Stimulated activated CD8-positive, alpha-beta memory T cell treated with anti-CD3 and anti-CD28 coated beads, Interleukin-12 subunit alpha, Interleukin-12 subunit beta, amount 100 ng/mL, for 1 hour (primary cell): Measurements from ENCODE around the gene COBL.

Experiments used
- DNase-seq: peaks from one replicate; pipeline ENCODE4 v3.0.0-alpha.2; 2020; ENCODE audit warnings: low read depth

Gene COBL

DNA sequence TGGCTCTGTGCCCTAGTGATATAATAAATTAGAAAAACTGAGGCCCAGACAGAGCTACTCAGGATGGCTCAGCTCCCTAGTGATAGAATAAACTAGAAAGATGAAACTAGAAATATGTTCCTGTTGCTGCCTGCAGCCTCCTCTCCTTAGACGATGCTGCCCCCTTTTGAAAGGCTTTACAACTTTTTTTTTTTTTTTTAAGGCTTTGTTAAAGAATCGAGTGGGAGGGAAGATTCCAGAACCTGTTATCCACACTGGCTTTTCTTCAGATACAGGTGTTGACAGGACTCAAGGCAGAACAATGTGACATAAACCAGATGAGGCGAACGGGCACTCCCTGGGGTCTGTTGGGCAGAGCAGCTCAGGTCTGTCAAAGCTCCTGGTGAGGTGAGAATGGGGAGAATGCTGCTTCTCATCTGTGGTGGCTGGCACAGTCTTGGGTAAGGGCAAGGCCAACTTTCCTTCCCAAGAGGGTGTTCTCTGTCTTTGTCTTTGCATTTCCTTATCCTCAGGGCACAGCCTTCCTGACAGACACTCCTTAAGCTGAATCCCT is 175.1 kb downstream of the COBL start:
- DNase-seq: no peak

DNA sequence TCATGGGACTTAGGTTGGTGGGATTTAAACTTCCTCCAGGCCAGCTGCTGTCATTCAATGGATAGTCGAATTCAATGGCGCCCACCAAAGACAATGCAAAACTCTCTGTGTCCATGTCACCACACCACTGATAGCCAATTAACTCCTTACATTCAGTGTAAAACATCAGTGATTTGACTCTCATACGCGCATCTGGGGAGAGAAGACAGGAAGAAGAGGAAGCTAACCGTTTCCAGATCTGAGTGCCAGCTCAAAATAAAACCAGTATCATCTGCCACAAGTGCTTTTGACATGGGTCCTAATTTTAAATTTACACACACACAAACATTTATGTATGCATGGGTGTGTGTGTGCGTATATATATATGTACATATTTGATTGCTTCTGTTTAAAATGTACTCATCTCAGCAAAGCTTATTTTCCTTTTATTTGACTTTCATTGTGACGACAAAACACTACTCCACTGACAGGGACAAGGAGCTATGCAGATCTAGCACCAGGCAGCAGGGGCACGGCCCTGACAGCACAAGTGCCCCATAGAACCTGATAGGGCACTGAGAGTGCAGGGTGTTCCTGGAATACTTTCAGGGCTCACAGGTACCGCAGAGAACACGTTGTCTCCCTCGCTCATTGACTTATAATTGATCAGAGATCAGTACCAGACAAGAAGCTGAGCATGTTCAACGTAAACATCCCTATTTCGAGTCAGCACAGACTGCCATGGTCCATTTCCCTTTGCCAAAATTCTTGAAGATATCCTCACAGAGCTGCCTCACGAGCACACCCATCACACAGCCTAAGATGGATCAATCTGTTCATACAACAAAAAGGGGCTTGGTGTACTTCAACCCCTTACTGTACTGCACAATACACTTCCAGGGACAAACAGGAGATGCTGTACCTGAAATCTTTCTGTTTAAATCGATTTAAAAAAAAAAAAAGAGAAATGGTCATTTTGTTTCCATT is 176.1 kb downstream of the COBL start:
- no peak for DNase-seq

DNA sequence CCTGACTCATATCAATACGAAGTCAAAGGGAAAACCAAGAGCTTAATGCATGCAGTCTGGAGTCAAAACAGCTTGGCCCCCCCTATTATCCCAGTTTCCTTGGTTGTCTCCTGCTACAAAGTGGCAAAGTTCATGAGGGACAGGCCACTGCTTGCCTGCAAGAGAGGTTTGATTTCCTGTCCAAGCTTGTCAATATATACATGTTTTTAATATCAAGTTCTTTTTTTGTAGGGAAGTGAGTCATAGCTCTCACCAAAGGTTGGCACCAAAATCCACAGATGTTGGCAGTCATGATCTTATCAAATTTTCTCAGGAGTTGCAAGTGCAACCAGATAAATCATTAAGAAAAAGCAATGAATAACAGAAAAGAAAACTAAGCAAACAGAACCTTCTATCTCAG is 176.8 kb downstream of the COBL start:
- DNase-seq: no peak

DNA sequence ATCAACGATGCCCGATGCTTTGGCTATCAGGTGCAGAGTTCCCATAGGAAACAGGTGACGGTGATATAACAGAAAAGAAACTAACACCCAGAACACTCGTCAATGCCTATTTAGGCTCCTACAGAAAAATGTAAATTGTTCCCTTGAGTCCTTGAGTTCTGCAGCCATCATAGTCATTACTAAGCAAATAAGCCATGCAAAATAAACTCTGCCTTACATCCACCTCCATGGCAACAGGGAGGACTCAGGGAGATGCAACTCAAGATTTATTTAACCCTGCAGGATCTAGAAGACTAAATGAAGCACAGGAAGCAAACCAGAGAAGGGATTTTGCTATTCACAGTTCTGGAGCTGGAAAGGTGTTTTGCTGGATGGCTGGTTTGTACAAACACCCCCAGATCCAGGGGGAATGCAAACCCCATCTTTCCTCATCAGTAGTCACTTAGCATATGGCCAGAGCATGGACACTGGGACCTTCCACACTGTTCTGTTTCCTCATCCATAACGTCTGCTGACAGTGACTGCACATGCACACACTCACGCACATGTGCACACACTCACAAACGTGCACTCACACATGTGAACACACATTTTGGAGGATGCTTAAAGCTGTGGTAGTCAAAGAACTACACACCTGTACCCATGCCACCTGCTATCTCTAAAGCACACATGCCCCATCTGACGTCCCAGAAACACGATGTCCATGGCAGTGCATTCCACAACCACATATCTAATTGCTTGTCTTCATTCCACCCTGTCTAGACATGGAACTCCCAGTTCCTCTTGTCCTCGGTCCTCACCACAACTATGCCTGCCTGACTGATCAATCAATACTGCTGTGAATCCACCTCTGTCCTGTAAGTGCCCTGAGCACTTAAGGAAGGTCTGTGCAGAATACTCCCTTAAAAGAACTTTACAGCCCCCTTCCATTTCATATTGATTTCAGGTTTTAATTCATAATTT is 178.2 kb downstream of the COBL start:
- DNase-seq: no peak

DNA sequence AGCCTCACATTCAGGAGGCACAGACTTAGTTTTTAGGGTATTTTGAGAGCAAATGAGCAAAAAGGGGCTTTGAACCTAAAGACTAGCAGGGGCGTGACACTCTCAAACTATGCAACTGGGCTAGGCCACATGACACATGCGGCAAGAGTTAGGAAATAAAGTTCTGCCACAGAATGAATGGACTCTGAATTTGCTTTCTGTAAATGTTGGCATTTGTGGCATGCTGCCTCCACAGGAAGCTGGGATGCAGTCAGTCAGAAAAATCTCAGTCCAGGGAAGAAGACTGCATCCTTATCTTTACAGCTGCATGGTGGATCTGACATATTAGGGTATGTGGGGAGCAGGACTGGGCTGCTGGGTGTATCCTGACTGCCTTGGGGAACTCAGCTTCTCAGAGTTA is 181.0 kb downstream of the COBL start:
- no peak for DNase-seq

DNA sequence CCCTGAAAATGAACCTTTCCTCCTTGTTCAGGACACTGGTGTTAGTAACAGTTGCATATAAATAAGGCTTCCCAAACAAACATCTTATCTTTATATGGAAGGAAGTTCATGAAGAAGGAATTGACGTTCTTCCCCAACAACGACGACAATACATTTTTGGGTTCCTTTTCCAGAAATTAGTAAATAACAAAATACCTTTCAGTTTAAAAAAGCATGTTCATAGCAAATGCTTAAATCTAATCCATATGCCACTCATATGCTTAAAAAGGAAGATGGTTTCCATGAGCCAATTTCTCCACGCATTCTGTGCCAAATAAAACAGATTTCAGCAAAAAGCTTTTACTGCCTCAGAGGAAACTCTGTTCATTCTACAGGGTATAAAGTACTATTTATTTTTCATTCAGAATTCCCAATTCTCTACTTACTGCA is 182.6 kb downstream of the COBL start:
- no peak for DNase-seq

DNA sequence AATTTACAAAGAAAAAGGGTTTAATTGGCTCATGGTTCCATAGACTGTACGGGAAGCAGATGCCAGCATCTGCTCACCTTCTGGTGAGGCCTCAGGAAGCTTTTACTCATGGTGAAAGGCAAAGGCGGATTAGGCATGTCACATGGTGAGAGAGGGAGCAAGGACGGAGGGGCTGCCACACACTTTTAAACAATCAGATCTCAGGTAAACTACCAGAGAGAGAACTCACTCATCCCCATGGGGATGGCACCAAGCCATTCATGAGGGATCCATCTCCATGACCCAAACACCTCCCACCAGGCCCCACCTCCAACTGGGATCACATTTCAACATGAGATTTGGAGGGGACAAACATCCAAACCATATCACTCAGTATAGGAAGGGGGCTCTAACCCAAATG is 183.9 kb downstream of the COBL start:
- no peak for DNase-seq

DNA sequence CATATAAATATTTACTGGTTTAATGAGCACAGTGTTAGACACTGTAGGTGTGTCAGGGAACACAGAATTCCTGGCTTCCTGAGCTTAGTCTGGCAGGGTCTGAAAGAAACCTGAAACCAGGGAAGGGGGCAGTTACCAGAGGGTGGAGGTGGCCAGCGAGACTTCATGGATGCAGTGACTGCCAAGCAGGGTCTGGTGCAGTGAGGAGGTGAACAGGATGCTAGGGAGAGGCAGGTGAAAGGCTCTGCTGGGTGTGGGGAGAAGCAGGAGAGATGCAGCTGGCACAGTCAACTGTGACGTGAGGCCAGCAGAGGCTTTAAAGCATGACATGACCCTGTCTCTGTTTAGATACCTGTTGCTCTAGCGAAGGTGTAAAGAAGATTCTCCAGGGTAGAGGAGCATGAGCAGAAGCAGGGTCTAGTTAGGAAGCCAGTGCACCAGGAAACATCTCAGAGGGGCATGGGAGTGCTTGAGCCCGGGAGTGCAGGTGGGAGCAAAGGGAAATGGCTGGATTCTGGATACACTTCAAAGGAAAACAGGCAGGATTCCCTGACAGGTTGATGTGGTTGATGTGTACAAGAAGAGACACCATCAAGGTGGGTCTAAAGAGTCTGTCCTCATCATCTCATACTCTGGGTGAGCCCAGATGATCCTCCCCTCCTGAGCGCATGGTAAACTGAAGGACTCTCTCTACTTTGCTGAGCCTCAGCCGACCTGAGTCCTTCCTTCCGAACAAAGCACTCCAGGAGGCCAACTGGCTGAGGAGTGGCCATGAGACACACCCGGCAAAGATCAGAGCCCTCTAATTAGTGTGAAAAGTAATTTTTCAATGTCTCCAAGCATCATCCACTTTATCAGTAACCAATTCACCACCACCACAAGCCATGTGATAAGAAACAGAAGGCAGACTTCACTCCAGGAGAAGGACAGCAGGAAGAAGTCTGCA is 186.8 kb downstream of the COBL start:
- no peak for DNase-seq

DNA sequence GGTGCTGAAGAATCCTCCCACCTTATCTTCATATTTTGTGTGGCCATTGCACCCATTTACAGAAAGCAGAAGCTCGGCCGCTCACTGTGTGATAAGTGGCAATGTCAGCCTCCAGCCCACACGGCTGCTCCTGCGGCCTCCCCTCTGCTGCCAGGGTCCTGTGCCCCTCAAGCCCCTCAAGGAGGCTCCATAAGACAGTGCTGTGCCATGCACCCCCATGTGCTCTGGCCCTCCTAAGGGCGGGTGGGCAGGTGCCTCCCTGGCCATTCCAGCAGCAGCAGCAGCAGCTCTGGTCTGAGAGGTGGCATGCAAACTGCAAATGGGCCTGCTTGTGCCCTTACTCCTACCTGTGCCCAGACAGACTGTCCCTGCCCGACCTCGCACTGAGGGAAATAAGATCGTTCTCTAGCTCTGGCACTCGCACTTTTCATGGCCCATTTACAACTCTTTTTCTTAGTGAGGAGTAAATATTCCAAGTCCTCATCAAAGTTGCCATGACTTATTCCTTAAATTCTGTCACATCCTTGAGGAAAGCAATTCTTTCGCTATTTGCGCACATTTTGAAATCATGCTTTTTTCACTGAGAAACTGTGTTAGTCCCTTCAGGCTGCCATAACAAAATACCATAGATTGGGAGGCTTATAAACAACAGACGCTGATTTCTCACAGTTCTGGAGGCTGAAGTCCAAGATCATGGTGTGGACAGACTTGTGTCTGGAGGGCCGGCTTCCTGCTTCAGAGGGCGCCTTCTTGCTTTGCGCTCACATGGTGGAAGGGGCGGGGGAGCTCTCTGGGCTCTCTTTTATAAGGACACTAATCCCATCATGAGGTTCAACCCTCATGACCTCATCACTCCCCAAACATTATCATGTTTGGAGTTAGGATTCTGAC is 187.8 kb downstream of the COBL start:
- DNase-seq: no peak

DNA sequence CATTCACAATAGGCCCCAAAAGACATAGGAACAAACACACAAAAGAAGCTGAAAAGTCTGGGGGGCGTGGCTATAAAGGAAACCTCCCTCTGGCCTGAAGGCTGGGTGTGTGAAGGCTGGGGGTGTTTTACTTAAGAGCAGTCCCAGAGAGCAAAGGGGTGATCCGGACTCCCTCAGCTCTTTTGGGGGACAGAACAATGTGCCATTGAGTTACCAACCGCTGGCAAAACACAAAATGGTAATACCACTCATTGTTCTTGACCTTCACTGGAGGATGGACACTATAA is 189.0 kb downstream of the COBL start:
- DNase-seq: no peak

DNA sequence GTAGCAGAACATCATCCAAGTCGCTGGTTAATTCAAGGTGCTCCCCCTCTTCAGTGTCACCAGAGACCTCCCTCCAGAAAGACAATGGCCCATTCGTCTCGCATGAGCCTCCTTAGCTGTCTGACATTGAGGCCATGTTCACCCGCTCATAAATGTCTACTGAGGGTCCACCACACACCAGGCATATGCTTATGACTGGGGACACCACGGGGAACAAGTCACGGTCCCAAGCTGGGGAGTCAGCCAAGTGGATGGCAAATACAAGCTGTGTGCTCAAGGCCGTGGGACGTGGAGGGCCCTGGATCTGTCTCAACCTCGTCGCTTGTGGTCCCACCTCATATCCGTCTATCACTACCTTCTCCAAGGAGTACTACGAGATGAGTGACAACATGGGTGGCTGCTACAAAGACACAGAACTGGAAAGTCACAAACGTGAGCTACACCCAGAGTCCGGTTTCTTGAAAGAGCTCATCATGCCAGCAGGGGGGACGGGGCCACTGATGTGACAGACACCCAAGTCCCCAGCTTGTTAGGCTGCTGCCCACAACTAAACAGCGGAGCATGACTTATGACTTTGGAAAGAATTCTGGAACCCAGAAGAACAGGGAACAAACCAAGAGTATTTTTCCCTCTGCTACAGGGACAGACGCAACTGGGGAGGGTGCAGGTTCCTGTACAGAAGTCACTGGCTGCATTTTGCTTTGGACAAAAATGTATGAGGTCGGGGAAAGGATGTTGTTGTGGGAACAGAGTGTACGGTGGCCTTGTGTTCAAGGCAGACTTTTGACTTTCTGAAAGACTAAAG is 189.6 kb downstream of the COBL start:
- DNase-seq: no peak

DNA sequence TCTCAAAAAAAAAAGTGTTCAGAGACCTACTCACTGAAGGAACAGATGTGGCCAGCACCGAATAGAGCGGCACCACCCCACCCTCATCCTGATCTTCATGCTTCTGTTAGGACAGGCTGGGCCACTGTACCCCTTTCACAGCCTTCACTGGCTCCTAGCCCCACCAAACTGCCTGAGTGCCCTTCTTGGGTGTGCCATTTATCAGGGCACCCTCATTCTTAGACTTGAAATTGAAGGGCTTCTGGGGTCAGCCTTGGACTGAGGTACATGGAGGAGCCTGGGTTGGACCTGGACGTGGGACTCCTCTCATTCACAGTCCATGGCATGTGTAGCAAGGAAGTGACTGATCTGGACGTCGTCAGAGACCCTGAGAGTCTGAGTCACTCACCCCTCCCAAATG is 190.3 kb downstream of the COBL start:
- DNase-seq: no peak

DNA sequence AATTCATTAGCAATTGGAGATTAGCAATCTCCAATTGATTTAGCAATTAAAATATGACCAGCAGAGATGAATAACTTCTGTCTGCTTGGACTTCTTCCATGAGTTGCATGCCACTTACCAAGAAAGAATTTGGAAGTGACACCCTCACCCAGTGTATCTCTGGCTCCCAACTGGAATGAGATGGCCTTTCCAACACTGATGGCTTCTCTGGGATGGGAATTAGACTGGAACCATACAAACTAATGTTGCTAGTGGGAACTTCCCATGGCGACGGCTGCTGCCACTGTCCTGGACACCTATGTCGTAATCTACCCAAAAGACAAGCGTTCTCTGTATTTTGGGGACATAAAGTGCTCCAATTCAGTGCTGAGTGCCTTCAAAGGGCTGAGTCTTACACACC is 192.3 kb downstream of the COBL start:
- no peak for DNase-seq

DNA sequence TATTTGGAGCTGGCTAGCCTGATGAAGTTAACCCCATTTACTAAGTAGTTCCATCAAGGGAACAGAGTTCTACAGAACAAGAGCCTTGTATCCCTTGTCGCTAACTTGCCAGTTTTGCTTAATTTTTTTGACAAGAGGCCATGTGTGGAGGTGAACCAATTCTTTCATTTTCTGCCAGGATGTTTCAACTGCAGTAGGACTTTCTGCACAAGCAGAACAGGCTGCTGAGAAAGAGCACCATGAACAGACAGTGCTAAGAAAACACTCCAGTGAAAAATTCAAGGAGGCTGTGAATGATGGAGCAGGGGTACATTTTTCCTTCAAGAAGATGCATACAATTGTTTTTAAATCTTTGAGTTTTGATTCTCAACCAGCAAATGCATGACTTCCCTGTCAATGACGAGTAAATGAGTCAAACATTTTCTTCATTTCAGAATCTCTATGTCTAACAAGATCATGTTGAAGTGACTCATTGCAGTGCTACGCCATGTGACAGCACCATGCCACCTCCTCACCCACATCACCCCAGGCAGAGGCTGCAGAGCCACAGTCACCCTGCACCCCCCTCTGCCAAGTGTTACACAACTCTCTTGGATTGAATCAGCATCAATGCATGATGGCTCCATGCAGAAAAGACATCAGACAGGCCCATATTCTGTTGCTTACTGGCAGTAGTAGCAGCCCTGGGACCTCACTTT is 193.1 kb downstream of the COBL start:
- DNase-seq: no peak

DNA sequence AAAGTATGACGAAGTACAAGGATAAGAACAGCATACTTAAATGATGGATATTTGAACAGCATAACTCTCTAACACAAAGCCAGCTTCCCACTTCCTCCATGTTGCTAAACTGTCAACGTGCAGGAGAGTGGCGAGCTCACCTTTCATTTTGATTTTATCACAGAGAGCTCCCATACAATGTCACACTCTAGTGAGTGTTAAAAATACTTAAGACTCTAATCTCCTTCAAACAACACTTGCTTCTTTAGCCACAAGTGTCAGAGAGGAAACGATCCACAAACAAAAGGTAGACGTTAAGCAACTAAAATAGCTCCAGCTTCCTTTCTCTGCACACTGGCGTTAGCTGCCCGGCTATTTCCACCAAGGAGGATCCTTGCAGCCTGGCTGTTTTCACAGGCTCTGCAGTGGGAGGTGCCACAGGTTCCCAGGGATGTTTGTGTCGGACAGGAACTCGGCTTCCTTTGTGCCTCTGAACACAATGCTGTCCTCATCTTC is 194.6 kb downstream of the COBL start:
- no peak for DNase-seq

DNA sequence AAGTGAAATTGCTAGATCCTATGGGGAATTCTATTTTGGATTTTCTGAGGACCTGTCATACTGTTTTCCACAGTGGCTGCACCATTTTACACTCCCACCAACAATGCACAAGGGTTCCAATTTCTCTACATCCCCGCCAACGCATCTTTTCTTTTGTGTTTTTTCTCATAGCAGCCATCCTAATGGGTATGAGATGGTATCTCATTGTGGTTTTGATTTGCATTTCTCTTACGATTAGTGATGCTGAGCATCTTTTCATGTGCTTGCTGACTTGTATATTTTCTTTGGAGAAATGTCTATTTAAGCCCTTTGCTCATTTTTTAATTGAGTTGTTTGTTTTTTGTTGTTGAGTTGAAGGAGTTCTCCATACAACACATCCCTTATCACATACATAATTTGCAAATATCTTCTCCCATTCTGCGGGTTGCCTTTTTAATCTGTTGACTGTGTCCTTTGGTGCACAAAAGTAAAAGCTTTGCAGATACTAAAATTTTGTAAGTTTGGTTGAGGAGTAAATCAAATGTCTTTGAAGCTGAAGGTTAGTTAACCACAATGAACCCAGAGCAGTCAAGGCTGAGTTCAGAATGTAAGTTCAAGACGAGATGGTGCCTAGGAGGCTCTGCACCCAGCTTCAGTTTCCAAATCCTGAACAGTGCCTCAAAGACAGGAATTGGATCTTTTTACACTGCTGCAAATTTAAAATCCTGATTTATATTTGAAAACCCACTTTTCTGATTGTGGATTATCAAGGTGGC is 195.4 kb downstream of the COBL start:
- DNase-seq: no peak

DNA sequence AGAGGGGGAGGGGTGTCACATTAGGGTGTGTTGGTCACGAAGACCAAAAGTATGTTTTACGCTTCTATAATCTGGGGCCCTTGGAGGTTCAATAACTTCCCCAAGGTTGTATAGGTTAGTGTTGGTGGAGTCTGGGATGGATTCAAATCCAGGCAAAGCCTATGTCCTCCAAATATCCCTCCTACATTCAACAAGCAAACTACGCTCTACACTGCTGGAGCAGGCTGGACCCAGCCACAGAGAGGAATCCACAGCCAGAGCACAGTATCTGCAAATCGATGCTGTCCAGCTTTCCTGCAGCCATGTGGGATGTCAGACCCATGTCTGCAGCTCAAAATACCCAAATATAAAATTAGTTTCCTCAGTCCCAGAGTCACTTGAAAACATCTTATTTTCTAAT is 198.0 kb downstream of the COBL start:
- no peak for DNase-seq

DNA sequence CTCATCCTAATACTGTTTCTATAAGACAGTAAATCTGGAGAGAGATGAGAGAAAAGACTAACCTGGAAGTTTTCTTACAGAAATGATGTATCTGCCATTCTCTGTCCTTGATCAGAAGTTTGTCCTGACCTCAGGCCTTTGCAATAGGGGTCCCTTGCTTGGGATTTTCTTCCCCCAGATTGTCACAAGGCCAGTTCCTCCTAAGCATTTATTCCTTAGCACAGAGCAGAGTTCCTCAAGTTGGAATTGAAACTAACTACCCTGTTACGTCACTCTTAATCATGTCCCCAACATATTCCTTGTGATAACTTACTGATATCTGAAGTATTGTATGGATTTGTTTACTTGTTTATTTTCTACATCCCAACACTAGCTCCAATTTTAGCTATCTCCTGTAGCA is 202.1 kb downstream of the COBL start:
- DNase-seq: no peak
